ENCODE results near the gene PLEKHA3. TPM values are rescaled to one million over a fixed set of nuclear protein-coding genes. Genes with fewer than 3 reads are reported as not detected.

PLEKHA3 gene
- total and polyA plus RNA-seq, 8 donors, result 1.7 to 36.2 (median 4.8) TPM

DNA sequence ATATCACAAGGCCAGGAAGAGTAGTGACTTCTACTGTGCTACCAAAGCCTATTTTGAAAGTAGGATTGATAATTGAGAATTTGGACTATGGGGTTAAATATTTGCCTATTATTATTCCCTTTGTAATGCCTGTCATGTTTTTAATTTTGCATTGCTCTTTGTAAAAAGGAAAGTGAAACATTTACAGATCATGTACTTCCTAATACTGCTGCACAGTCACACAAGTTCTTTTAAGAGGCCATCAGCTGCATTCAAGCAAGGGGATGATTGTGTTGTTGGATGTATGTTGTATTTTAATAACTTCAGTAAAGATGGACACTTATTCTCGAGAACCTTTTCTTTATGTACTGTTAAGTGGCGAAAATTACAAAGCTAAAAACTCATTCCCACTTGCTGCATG, 70.1 kb downstream of the PLEKHA3 start:
- H3K36me3 ChIP-seq, result peaks cover 0 to 77% (median 62%) of the 10 kb centered on the region in 4 donors
- TF ChIP-seq, protein P1, sequence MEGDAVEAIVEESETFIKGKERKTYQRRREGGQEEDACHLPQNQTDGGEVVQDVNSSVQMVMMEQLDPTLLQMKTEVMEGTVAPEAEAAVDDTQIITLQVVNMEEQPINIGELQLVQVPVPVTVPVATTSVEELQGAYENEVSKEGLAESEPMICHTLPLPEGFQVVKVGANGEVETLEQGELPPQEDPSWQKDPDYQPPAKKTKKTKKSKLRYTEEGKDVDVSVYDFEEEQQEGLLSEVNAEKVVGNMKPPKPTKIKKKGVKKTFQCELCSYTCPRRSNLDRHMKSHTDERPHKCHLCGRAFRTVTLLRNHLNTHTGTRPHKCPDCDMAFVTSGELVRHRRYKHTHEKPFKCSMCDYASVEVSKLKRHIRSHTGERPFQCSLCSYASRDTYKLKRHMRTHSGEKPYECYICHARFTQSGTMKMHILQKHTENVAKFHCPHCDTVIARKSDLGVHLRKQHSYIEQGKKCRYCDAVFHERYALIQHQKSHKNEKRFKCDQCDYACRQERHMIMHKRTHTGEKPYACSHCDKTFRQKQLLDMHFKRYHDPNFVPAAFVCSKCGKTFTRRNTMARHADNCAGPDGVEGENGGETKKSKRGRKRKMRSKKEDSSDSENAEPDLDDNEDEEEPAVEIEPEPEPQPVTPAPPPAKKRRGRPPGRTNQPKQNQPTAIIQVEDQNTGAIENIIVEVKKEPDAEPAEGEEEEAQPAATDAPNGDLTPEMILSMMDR (IDR thresholded peaks at IDR 0.05), result no peak
- TF ChIP-seq EP300 (IDR thresholded peaks at IDR 0.05) (no peak), POLR2AphosphoS5 (IDR thresholded peaks at IDR 0.05) (no peak), POLR2A (IDR thresholded peaks at IDR 0.05) (no peak)
- no peak overlapping the region for H3K27ac ChIP-seq
- WGBS, 5 donors, result 92 to 99% (median 96%) methylated on average over 2 of the region's 2 CpGs
- no peak for DNase-seq
- no peak overlapping the region for H3K4me3 ChIP-seq
- intact Hi-C loops (cut with DNase I; ENCODE audit: low total_unique reads), result no loop called here
- no peaks in the 10 kb centered on the region for H3K27me3 ChIP-seq
- no peaks in the 10 kb centered on the region for H3K9me3 ChIP-seq
- no peaks in the 10 kb centered on the region for H3K4me1 ChIP-seq

GRCh38 chr2:178553047-178553446, 72.8 kb downstream of the PLEKHA3 start:
- intact Hi-C loops (cut with DNase I; ENCODE audit: low total_unique reads), result no loop called here
- Histone ChIP-seq H3K4me1 (no peaks in the 10 kb centered on the region), H3K4me3 (no peak overlapping the region), H3K27ac (no peak overlapping the region), H3K9me3 (no peaks in the 10 kb centered on the region), H3K36me3 (peaks cover 0 to 50% (median 39%) of the 10 kb centered on the region in 4 donors), H3K27me3 (no peaks in the 10 kb centered on the region)
- no peak for TF ChIP-seq EP300 (IDR thresholded peaks at IDR 0.05)
- TF ChIP-seq, protein P1 (IDR thresholded peaks at IDR 0.05), result no peak
- TF ChIP-seq POLR2AphosphoS5 (IDR thresholded peaks at IDR 0.05), result no peak
- no peak for TF ChIP-seq POLR2A (IDR thresholded peaks at IDR 0.05)
- DNase-seq, result no peak
- 86 to 95% (median 91%) methylated on average over 2 of the region's 2 CpGs for WGBS, 5 donors

Other genes starting within 250 kb of the PLEKHA3 start
- gene PRKRA, start 29.3 kb upstream of the PLEKHA3 start, total RNA-seq, result 100 to 1,000 TPM in 2 of 5 donors, 10 to 100 TPM in 3; 59.7 to 145 (median 77.6) TPM
- gene PRKRA, start 29.3 kb upstream of the PLEKHA3 start, polyA plus RNA-seq, result 10 to 100 TPM; 30.6 to 38.0 (median 34.0) TPM
- 1 to 10 TPM in 2 of 5 donors, under 1 TPM in 1, not detected in 2; 0.72 to 8.8 (median 2.2) TPM for gene PJVK, start 29.1 kb upstream of the PLEKHA3 start, total RNA-seq
- gene PJVK, start 29.1 kb upstream of the PLEKHA3 start, polyA plus RNA-seq, result 1 to 10 TPM; 1.4 to 5.3 (median 3.8) TPM
- gene FKBP7, start 1.9 kb upstream of the PLEKHA3 start, total RNA-seq, result 10 to 100 TPM in 1 of 5 donors, 1 to 10 TPM in 3, under 1 TPM in 1; 0.87 to 31.4 (median 4.9) TPM
- 1 to 10 TPM; 4.4 to 6.4 (median 4.4) TPM for gene FKBP7, start 1.9 kb upstream of the PLEKHA3 start, polyA plus RNA-seq

Data from stomach (tissue), 9 donors.